OCI-LY7 (cell line): ENCODE results near the gene ZDHHC14. TPM values are rescaled to one million over a fixed set of nuclear protein-coding genes. Genes with fewer than 3 reads are reported as not detected.

Experiments used
- BruUV-seq: library from RNA; stranded (reverse); fragments of 400-500 nt; replicated peaks from 2 replicates; lab custom pipeline; 2021; lab: Mats Ljungman, UMichigan
- CTCF ChIA-PET: fragments of 300-600 bp; sonication (Branson Sonifier 250); formaldehyde crosslinking; loops from one replicate; lab custom pipeline; 2022; ENCODE audit warnings: antibody characterized with exemption; ENCODE audit not compliant: unreplicated experiment; lab: Charles Lee
- POLR2A ChIA-PET: fragments of 300-600 bp; sonication (Branson Sonifier 250); formaldehyde crosslinking; loops from one replicate; lab custom pipeline; 2022; ENCODE audit warnings: antibody characterized with exemption; lab: Charles Lee
- DNase-seq: peaks from one replicate; pipeline ENCODE4 v3.0.0-alpha.2; 2015; ENCODE audit warnings: low spot score
- H2AFZ ChIP-seq: fragments of 200-600 bp; sonication (generic), shearing (Covaris generic); 2 replicates; pipeline ENCODE4 v1.6.1; 2014; ENCODE audit warnings: mild to moderate bottlenecking, antibody characterized with exemption, low read length, moderate library complexity
- H3K27ac ChIP-seq: fragments of 200-600 bp; sonication (generic); 2 replicates; pipeline ENCODE4 v1.5.1; 2014; ENCODE audit warnings: mixed run types, low read depth, mild to moderate bottlenecking, moderate library complexity, low read length, inconsistent platforms; ENCODE audit not compliant: poor library complexity, severe bottlenecking
- H3K36me3 ChIP-seq: fragments of 200-600 bp; sonication (generic); 2 replicates; pipeline ENCODE4 v1.6.1; 2014; ENCODE audit warnings: mild to moderate bottlenecking, antibody characterized with exemption, low read length, moderate library complexity, mixed read lengths; ENCODE audit not compliant: insufficient read depth
- H3K4me1 ChIP-seq: fragments of 200-600 bp; sonication (generic); 2 replicates; pipeline ENCODE4 v1.5.1; 2014; ENCODE audit warnings: mild to moderate bottlenecking, low read length; ENCODE audit not compliant: insufficient read depth, poor library complexity, severe bottlenecking
- H3K4me2 ChIP-seq: fragments of 200-600 bp; sonication (generic); 2 replicates; pipeline ENCODE4 v1.6.1; 2014; ENCODE audit warnings: mild to moderate bottlenecking, low read length
- H3K4me3 ChIP-seq: fragments of 200-600 bp; sonication (generic); 2 replicates; pipeline ENCODE4 v1.5.1; 2014; ENCODE audit warnings: mild to moderate bottlenecking, low read depth, low read length; ENCODE audit not compliant: poor library complexity, severe bottlenecking
- H3K79me2 ChIP-seq: fragments of 200-600 bp; sonication (generic); 2 replicates; pipeline ENCODE4 v1.6.1; 2016; ENCODE audit warnings: low read depth, mild to moderate bottlenecking, low read length, moderate library complexity, mixed read lengths; ENCODE audit not compliant: insufficient read depth
- H3K9me2 ChIP-seq: fragments of 200-600 bp; sonication (generic); 2 replicates; pipeline ENCODE4 v1.6.1; 2016; ENCODE audit warnings: mild to moderate bottlenecking, low read length, mixed read lengths; ENCODE audit not compliant: insufficient read depth
- H3K9me3 ChIP-seq: fragments of 200-600 bp; sonication (generic); 2 replicates; pipeline ENCODE4 v1.6.1; 2014; ENCODE audit warnings: mild to moderate bottlenecking, mixed run types, low read length, mixed read lengths
- H4K20me1 ChIP-seq: fragments of 200-600 bp; sonication (generic); 2 replicates; pipeline ENCODE4 v1.6.1; 2014; ENCODE audit warnings: mild to moderate bottlenecking, antibody characterized with exemption, low read length, moderate library complexity, mixed read lengths; ENCODE audit not compliant: insufficient read depth
- CTCF ChIP-seq: fragments of 200-600 bp; sonication (generic); conservative IDR thresholded peaks from 2 replicates; pipeline ENCODE4 v1.5.1; 2014; ENCODE audit warnings: mild to moderate bottlenecking, antibody characterized with exemption, low read length, moderate library complexity, mixed read lengths
- EZH2phosphoT487 ChIP-seq: fragments of 200-600 bp; sonication (generic); IDR thresholded peaks from 2 replicates; pipeline ENCODE4 v1.6.1; 2018; ENCODE audit warnings: low read depth, borderline replicate concordance, mild to moderate bottlenecking, mixed run types, antibody characterized with exemption, low read length, moderate library complexity, mixed read lengths
- intact Hi-C: fragments of 100-400 bp; cut with micrococcal nuclease; formaldehyde crosslinking; loops from one replicate; pipeline ENCODE4 v1.10.0; 2022; ENCODE audit not compliant: unreplicated experiment
- total RNA-seq, 2 experiments: library from RNA; depleted of rRNA in 1 of 2; stranded (reverse); fragments of >200 nt in 1 of 2; shearing (Covaris generic) in 1 of 2; gene quantifications; 2 replicates each; pipeline ENCODE4 v1.2.3, GENCODE V29; 2014 to 2022

The ZDHHC14 gene
- total RNA-seq, 2 experiments from 2014 or later: 0.69 to 3.0 TPM

- no peaks in the 10 kb centered on the region for H4K20me1 ChIP-seq
- H3K4me1 ChIP-seq: no peaks in the 10 kb centered on the region
- no peaks in the 10 kb centered on the region for H3K79me2 ChIP-seq
- no peak for TF ChIP-seq CTCF
- no peak for TF ChIP-seq EZH2phosphoT487
- no peak overlapping the region for H3K27ac ChIP-seq
- intact Hi-C loops: no loop called here
- ChIA-PET POLR2A (interaction anchor here (0.8 kb wide), 1 partner anchor 10 kb away, joined by 4 read pairs; no protein-coding TSS in a partner anchor), CTCF (no interaction called here)
- DNase-seq: no peak
- H3K4me3 ChIP-seq: no peak overlapping the region
- no peaks in the 10 kb centered on the region for H3K36me3 ChIP-seq
- no peaks in the 10 kb centered on the region for H3K9me2 ChIP-seq
- no peaks in the 10 kb centered on the region for H3K9me3 ChIP-seq
- H2AFZ ChIP-seq: no peak overlapping the region
- BruUV-seq: no TSS peak
- H3K4me2 ChIP-seq: no peak overlapping the region
Measured at GRCh38 chr6:157513619-157514485, 132.9 kb downstream of the ZDHHC14 start.

GRCh38 chr6:157514659-157515496 is 133.9 kb downstream of the ZDHHC14 start:
- no peak overlapping the region for H3K4me3 ChIP-seq
- H3K4me2 ChIP-seq: no peak overlapping the region
- no peak for TF ChIP-seq EZH2phosphoT487
- TF ChIP-seq CTCF: no peak
- ChIA-PET CTCF (no interaction called here), POLR2A (interaction anchor here (0.8 kb wide), 1 partner anchor 28 kb away, joined by 6 read pairs; no protein-coding TSS in a partner anchor)
- no peaks in the 10 kb centered on the region for H3K4me1 ChIP-seq
- DNase-seq: no peak
- no peak overlapping the region for H3K27ac ChIP-seq
- no peaks in the 10 kb centered on the region for H3K79me2 ChIP-seq
- no peak overlapping the region for H2AFZ ChIP-seq
- no TSS peak for BruUV-seq
- no peaks in the 10 kb centered on the region for H3K36me3 ChIP-seq
- intact Hi-C loops: no loop called here
- no peaks in the 10 kb centered on the region for H4K20me1 ChIP-seq
- H3K9me3 ChIP-seq: no peaks in the 10 kb centered on the region
- H3K9me2 ChIP-seq: no peaks in the 10 kb centered on the region
